Hepatocyte (in vitro differentiated cells): ENCODE data around the gene HECTD4. TPM values are rescaled to one million over a fixed set of nuclear protein-coding genes. Genes with fewer than 3 reads are reported as not detected.

Experiments used
- DNase-seq: peaks from one replicate; pipeline ENCODE4 v3.0.0-alpha.2; 2016; ENCODE audit warnings: low spot score
- H2AFZ ChIP-seq: fragments of 200-600 bp; sonication (generic); 2 replicates; pipeline ENCODE4 v1.6.0; 2016; ENCODE audit warnings: antibody characterized with exemption, mild to moderate bottlenecking
- H3K27ac ChIP-seq: fragments of 200-600 bp; sonication (generic); 2 replicates; pipeline ENCODE4 v1.5.1; 2016; ENCODE audit warnings: mild to moderate bottlenecking
- H3K27me3 ChIP-seq: fragments of 200-600 bp; sonication (generic); 2 replicates; pipeline ENCODE4 v1.6.1; 2016
- H3K36me3 ChIP-seq: fragments of 200-600 bp; sonication (generic); replicated peaks from 2 replicates; pipeline ENCODE4 v1.5.1; 2016; ENCODE audit warnings: low read depth; ENCODE audit not compliant: insufficient read depth
- H3K4me1 ChIP-seq: fragments of 200-600 bp; sonication (generic); 2 replicates; pipeline ENCODE4 v1.5.1; 2016; ENCODE audit warnings: mild to moderate bottlenecking, moderate library complexity; ENCODE audit not compliant: insufficient read depth
- H3K4me2 ChIP-seq: fragments of 200-600 bp; sonication (generic); 2 replicates; pipeline ENCODE4 v1.6.0; 2016
- H3K4me3 ChIP-seq: fragments of 200-600 bp; sonication (generic); 2 replicates; pipeline ENCODE4 v1.5.1; 2016; ENCODE audit warnings: mild to moderate bottlenecking
- H3K79me2 ChIP-seq: fragments of 200-600 bp; sonication (generic); 2 replicates; pipeline ENCODE4 v1.6.0; 2017; ENCODE audit warnings: mild to moderate bottlenecking
- H3K9me2 ChIP-seq: fragments of 200-600 bp; sonication (generic); replicated peaks from 2 replicates; pipeline ENCODE4 v1.6.0; 2017; ENCODE audit warnings: mild to moderate bottlenecking; ENCODE audit not compliant: insufficient read depth
- H3K9me3 ChIP-seq: fragments of 200-600 bp; sonication (generic); 2 replicates; pipeline ENCODE4 v1.5.1; 2016; ENCODE audit warnings: low read depth, mild to moderate bottlenecking
- H4K20me1 ChIP-seq: fragments of 200-600 bp; sonication (generic); 2 replicates; pipeline ENCODE4 v1.6.0; 2016; ENCODE audit warnings: mild to moderate bottlenecking; ENCODE audit not compliant: insufficient read depth, poor library complexity, severe bottlenecking
- CTCF ChIP-seq: fragments of 200-600 bp; sonication (generic); IDR thresholded peaks from 2 replicates; pipeline ENCODE4 v1.5.1; 2016; ENCODE audit warnings: antibody characterized with exemption, mild to moderate bottlenecking; ENCODE audit not compliant: poor library complexity
- EZH2 ChIP-seq: fragments of 200-600 bp; sonication (generic); IDR thresholded peaks from 2 replicates; pipeline ENCODE4 v1.6.1; 2016; ENCODE audit warnings: antibody characterized with exemption, mild to moderate bottlenecking, borderline replicate concordance
- EZH2phosphoT487 ChIP-seq: fragments of 200-600 bp; sonication (generic); IDR thresholded peaks from one replicate; pipeline ENCODE4 v1.6.1; 2018; ENCODE audit warnings: antibody characterized with exemption, mild to moderate bottlenecking, low read depth, moderate library complexity; ENCODE audit not compliant: unreplicated experiment, severe bottlenecking
- WGBS: methylation state at CpG from one replicate; pipeline ENCODE4 v1.1.6; 2016; ENCODE audit warnings: low lambda C conversion rate; ENCODE audit errors: missing lambda C conversion rate; 5-methylcytosine and 5-hydroxymethylcytosine counted together
- polyA plus RNA-seq: library from polyadenylated mRNA; unstranded; fragments of >200 nt; fragmentation: Nextera tagmentation; extraction: Ambion mirVana; gene quantifications from 2 replicates; pipeline ENCODE4 v1.2.1, GENCODE V29; 2016
- total RNA-seq: library from RNA; depleted of rRNA; stranded (reverse); fragments of >200 nt; gene quantifications from 2 replicates; pipeline ENCODE4 v1.2.3, GENCODE V29; 2014

HECTD4 gene
- total and polyA plus RNA-seq, 2 experiments from 2014 or later = 22.7 to 27.1 TPM

- H3K27ac ChIP-seq = no peak overlapping the region
- H3K27me3 ChIP-seq = no peaks in the 10 kb centered on the region
- no peaks in the 10 kb centered on the region for H3K79me2 ChIP-seq
- TF ChIP-seq EZH2 (no peak), EZH2phosphoT487 (no peak), CTCF (no peak)
- H3K9me2 ChIP-seq = no peaks in the 10 kb centered on the region
- no peaks in the 10 kb centered on the region for H3K4me1 ChIP-seq
- H2AFZ ChIP-seq = no peak overlapping the region
- H3K4me2 ChIP-seq = no peak overlapping the region
- H3K36me3 ChIP-seq = no peaks in the 10 kb centered on the region
- H3K9me3 ChIP-seq = no peaks in the 10 kb centered on the region
- WGBS = 88% methylated on average over 4 of the region's 4 CpGs
- H4K20me1 ChIP-seq = no peaks in the 10 kb centered on the region
- no peak overlapping the region for H3K4me3 ChIP-seq
- no peak for DNase-seq
Observed at GRCh38 chr12:112214064-112214463, 168.2 kb downstream of the HECTD4 start.

GRCh38 chr12:112208301-112208910 lies 173.8 kb downstream of the HECTD4 start:
- Histone ChIP-seq H3K36me3 (no peaks in the 10 kb centered on the region), H3K79me2 (no peaks in the 10 kb centered on the region), H3K4me2 (no peak overlapping the region), H2AFZ (no peak overlapping the region), H3K4me3 (no peak overlapping the region), H3K27me3 (no peaks in the 10 kb centered on the region), H4K20me1 (no peaks in the 10 kb centered on the region), H3K9me3 (no peaks in the 10 kb centered on the region), H3K9me2 (no peaks in the 10 kb centered on the region), H3K4me1 (no peaks in the 10 kb centered on the region), H3K27ac (no peak overlapping the region)
- WGBS = 98% methylated on average over 7 of the region's 7 CpGs
- no peak for TF ChIP-seq EZH2
- DNase-seq = no peak

- Histone ChIP-seq H3K27ac (no peak overlapping the region), H2AFZ (no peak overlapping the region), H3K27me3 (no peaks in the 10 kb centered on the region), H3K4me2 (no peak overlapping the region), H4K20me1 (no peaks in the 10 kb centered on the region), H3K4me3 (no peak overlapping the region), H3K9me3 (no peaks in the 10 kb centered on the region), H3K4me1 (no peaks in the 10 kb centered on the region), H3K36me3 (no peaks in the 10 kb centered on the region), H3K79me2 (no peaks in the 10 kb centered on the region), H3K9me2 (no peaks in the 10 kb centered on the region)
- TF ChIP-seq EZH2 = no peak
- 97% methylated on average over 4 of the region's 4 CpGs for WGBS
- no peak for DNase-seq
Observed at GRCh38 chr12:112207397-112207924, 174.8 kb downstream of the HECTD4 start.

- TF ChIP-seq EZH2 = no peak
- Histone ChIP-seq H3K4me2 (no peak overlapping the region), H3K36me3 (no peaks in the 10 kb centered on the region), H3K79me2 (no peaks in the 10 kb centered on the region), H2AFZ (no peak overlapping the region), H3K27ac (no peak overlapping the region), H3K9me2 (no peaks in the 10 kb centered on the region), H3K27me3 (no peaks in the 10 kb centered on the region), H3K4me3 (no peak overlapping the region), H4K20me1 (no peaks in the 10 kb centered on the region), H3K4me1 (no peaks in the 10 kb centered on the region), H3K9me3 (no peaks in the 10 kb centered on the region)
- WGBS = 92% methylated on average over 7 of the region's 7 CpGs
- DNase-seq = no peak
Observed at GRCh38 chr12:112206944-112207343, 175.3 kb downstream of the HECTD4 start.

GRCh38 chr12:112199136-112199535 lies 183.1 kb downstream of the HECTD4 start:
- H2AFZ ChIP-seq = no peak overlapping the region

More at GRCh38 chr12:112199136-112199535, 183.1 kb downstream of the HECTD4 start:
- no peak for DNase-seq
- Histone ChIP-seq H3K4me2 (no peak overlapping the region), H4K20me1 (no peaks in the 10 kb centered on the region), H3K27me3 (no peaks in the 10 kb centered on the region), H3K79me2 (no peaks in the 10 kb centered on the region), H3K9me3 (no peaks in the 10 kb centered on the region), H3K4me3 (no peak overlapping the region), H3K4me1 (no peaks in the 10 kb centered on the region), H3K27ac (no peak overlapping the region), H3K9me2 (no peaks in the 10 kb centered on the region), H3K36me3 (no peaks in the 10 kb centered on the region)
- WGBS = 83% methylated on average over 4 of the region's 4 CpGs
- no peak for TF ChIP-seq EZH2
- no peak for TF ChIP-seq EZH2phosphoT487
- no peak for TF ChIP-seq CTCF
